HG02981 (cell line): ENCODE results near the gene TNFSF15.

Experiments used
- ATAC-seq: cut with Tn5 transposase; IDR thresholded peaks from one replicate; pipeline ENCODE4 v1.9.1; 2021; ENCODE audit warnings: mild to moderate bottlenecking, moderate library complexity; ENCODE audit not compliant: unreplicated experiment

TNFSF15 gene

GRCh38 chr9:114805670-114806525, at the start of gene TNFSF15:
Gene TNFSF15, minus strand, starts transcription at chr9:114806039. Its CDS starts 27 bp downstream, at chr9:114806012.
- peak; percentile 88 for ATAC-seq

- ATAC-seq, result no peak
These were observed 49.6 kb upstream of the TNFSF15 start for GRCh38 chr9:114855488-114855887.

GRCh38 chr9:114854736-114855355, 49.0 kb upstream of the TNFSF15 start:
- no peak for ATAC-seq

GRCh38 chr9:114853071-114853855, 47.4 kb upstream of the TNFSF15 start:
- ATAC-seq, result no peak

GRCh38 chr9:114852050-114852594, 46.3 kb upstream of the TNFSF15 start:
- no peak for ATAC-seq

DNA sequence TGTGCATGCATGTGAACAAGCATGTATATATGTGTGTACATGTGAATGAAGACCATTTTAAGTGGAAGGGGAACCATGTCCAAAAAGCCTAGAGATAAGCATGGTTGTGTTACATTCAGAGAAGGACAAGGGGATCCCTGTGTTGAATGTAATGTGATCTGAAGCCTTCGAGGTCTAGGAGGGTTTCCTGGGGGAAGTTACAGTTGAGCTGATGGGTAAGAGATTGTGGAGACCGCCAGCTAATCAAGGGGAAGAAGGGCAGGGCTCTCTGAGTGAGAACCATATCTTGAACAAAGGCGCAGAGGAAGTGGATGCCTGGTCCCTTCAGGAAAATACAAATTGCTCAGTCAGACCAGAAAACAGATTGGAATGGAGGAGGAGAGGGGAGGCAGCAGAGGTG, 45.5 kb upstream of the TNFSF15 start:
- no peak for ATAC-seq

- no peak for ATAC-seq
These were observed 45.0 kb upstream of the TNFSF15 start for GRCh38 chr9:114850871-114851270.

GRCh38 chr9:114849450-114849849, 43.6 kb upstream of the TNFSF15 start:
- ATAC-seq, result no peak

DNA sequence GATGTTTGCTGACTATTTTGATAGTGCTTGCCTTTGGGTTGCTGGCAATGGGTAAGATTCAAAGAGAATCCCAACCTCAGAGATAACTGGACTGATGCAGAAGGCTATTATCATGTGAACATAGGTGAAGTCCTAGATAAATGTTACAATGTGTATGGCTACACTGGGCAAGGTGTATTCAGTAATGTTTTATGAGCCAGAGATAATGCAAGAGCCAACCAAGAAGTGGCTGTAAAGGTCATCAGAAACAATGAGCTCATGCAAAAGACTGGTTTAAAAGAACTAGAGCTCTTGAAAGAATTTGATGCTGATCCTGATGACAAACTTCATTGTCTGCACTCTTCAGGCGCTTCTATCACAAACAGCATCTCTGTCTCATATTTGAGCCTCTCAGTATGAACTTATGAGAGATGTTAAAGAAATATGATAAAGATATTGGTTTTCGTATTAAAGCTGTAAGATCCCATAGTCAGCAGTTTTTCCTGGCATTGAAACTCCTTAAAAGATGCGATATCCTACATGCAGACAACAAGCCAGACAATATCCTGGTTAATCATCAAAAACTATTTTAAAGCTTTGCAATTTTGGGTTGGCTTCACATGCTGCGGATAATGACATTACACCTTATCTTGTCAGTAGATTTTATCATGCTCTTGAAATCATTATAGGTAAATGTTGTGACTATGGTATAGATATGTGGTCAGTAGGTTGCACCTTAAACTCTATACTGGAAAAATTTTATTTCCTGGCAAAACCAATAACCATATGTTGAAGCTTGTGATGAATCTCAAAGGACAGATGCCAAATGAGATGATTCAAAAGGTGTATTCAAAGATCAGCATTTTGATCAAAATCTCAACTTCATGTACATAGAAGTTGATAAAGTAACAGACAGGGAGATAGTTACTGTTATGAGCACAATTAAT, 41.9 kb upstream of the TNFSF15 start:
- no peak for ATAC-seq

DNA sequence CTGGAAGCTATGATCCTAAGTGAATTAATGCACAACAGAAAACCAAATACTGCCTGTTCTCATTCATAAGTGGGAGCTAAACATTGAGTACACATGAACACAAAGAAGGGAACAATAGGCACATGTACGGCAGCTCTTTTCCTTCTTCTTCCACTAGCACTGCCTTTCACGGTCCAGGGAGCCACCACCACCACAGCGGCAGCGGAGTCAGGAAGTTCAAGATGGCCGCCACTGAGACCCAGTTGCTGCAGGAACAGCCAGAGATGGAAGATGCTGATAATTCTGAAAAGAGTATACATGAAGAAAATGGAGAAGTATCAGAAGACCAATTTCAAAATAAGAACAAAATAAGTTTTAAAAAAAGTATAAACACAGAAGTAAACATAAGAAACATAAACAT, 39.5 kb upstream of the TNFSF15 start:
- ATAC-seq, result no peak

GRCh38 chr9:114844766-114845165, 38.9 kb upstream of the TNFSF15 start:
- no peak for ATAC-seq

DNA sequence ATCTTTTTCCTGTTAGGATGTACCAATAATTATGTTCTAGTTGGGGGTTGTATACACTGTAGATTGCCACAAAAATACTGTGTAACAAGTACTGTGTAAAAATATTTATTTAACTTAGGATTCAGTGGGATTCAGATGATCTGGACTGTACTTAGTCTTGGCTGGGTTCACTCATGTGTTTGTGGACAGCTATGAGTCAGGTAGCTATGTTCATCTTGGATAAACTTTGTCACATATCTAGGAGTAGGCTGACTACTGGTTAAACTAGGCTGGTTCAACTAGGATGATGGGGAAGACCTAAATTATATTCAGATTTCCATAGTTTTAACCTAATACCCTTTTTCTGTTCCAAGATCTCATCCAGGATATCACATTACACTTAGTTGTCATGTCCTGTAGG, 32.1 kb upstream of the TNFSF15 start:
- ATAC-seq, result no peak

GRCh38 chr9:114836769-114837168, 30.9 kb upstream of the TNFSF15 start:
- ATAC-seq, result no peak

- no peak for ATAC-seq
These were observed 28.5 kb upstream of the TNFSF15 start for GRCh38 chr9:114834386-114834785.

GRCh38 chr9:114830546-114830945, 24.7 kb upstream of the TNFSF15 start:
- no peak for ATAC-seq

DNA sequence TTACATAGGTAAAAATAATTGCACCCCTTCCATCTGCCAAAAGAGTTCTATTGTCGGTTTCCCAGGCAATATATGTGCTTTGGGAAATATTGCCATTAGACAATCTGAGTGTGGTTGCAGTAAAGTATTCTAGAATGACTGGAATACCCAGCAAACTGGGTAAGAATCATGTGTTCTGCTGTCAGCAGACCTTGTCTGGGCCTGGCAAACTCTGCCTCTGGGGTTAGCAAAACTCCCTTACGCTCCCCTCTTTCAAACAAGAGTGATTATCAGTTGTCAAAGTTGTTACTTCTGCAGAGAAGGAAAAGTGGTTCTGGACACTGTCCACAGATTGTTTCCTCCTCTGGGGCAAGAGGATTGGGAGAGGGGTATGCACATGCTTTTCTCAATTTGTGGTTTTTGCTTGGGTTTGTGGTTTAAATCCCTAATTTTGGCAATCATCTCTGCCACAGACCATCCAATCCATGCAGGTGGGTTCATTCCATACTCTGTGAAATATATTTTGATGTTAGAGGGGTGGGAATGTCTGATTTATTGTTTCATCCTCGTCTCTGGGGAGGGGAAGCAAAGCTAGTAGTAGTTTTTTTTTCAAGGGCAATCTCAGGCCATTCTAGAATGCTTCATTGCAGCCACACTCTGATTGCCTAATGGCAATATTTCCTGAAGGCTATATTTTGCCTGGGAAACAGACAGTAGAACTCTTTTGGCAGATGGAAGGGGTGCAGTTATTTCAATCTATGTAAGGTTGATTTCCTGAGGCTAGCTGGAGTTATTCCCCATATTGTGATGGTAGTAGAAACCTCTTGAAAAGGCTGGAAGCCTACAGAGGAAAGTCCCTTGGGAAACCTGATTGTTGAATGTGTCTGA, 24.0 kb upstream of the TNFSF15 start:
- ATAC-seq, result no peak

DNA sequence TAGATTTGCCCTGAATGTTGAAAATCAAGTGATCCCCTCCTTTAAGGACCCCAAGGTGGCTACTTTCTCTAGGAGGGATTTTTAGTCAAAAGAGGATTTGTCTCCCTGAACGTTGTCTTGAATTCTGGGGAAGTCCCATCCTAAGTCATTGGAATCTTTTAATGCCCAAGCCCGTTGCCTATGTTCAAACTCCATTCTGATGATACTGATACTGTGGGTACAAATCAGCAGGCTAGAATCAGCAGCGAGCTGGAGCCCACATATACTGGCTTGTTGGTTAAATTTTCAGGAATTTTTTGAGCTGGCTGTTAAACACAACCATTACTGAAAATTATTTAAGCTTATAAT, 22.4 kb upstream of the TNFSF15 start:
- ATAC-seq, result no peak

DNA sequence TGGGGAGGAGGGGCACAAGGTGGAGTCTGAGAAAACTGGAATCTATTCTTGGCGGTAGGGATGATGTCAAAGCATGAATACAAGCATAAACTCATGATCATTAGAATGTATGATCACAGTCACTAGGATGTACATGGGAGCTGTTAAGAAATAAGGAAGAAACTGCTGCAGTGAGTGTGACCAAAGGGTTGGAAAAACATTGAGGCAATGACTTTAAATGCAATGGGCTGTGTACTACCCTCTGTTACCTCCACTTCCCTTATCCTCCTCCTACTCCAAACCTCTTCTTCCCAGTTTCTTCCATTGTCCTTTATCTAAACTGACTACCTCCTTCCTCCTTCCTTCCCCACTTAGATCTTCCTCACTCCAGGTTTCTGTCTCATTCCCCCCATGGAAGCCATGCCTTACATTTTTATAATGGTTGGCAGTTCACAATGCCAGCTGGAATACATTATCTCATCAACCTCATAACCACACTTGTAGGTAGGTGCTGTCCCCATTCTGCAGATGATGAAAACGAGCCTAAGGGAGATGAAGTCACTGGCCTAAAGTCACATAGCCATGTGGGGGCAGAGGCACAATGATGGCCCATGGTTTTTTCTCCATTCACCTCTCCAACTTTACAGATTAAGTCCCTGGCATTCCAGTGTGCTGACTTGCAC, 21.9 kb upstream of the TNFSF15 start:
- no peak for ATAC-seq

DNA sequence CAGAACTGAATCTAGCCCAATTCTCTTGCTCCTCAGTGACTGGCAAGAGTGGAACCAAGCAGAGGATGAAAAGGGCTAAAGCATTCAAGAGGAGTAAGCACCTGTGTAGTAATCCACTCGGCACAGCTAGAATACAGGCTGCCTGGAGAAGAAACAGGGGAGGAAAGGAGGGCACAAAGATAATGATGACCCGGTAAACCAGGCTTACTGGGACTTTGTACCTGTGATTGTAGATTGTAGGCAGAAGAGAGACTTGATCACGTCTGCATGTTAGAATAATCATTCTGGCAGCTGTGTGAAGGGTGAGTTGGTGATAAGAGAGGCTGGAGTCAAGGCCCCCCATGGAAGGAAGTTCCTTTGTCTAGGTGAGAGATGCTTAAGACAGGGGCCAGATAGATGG, 20.6 kb upstream of the TNFSF15 start:
- no peak for ATAC-seq
